ENCODE results near the gene HHATL.
A peak's percentile ranks its signal among the peaks of the same experiment; 100 is the strongest.

The HHATL gene

DNA sequence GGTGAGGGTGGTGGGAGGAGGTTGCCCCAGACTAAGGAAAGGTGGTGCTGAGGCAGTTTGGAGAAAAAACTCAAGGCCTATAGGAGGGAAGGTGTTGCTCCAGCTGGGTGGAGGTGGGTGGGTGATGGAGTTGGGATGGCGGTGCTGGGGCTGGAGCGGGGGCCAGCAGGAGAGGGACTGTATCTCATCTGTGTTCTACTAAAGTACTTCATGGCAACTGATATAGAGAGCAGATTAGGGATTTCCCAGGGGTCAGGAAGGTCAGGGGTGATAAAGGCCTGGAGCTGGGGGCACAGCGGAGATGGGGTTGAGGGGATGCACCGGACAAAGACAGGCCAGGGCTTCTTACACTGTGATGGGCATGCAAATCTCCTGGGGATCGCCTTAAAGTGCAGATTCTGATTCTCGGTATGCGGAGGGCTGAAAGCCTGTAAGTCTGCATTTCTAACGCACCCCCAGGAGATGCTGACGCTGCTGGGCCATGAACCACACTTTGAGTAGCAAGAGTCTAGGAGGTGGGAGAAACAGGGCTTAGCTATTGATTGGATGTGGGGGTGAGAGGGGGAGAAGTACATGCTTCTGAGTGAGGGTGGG, 13.1 kb downstream of the HHATL start:
- H3K36me3 Mint-ChIP-seq = no peaks in the 10 kb centered on the region
- H3K27ac Mint-ChIP-seq = no peak overlapping the region
- peaks cover 4% of the 10 kb centered on the region for H3K27me3 Mint-ChIP-seq
- no peak overlapping the region for H3K4me3 Mint-ChIP-seq
- no peaks in the 10 kb centered on the region for H3K9me3 Mint-ChIP-seq (ENCODE audit: low read depth)
- H3K4me1 Mint-ChIP-seq (ENCODE audit: low read depth) = peaks cover 2% of the 10 kb centered on the region

- Mint-ChIP-seq H3K4me1 (ENCODE audit: low read depth) (peaks cover 2% of the 10 kb centered on the region), H3K9me3 (ENCODE audit: low read depth) (no peaks in the 10 kb centered on the region), H3K27ac (no peak overlapping the region), H3K4me3 (no peak overlapping the region), H3K27me3 (peaks cover 4% of the 10 kb centered on the region), H3K36me3 (no peaks in the 10 kb centered on the region)
Observed at GRCh38 chr3:42688487-42689420, 13.8 kb downstream of the HHATL start.

DNA sequence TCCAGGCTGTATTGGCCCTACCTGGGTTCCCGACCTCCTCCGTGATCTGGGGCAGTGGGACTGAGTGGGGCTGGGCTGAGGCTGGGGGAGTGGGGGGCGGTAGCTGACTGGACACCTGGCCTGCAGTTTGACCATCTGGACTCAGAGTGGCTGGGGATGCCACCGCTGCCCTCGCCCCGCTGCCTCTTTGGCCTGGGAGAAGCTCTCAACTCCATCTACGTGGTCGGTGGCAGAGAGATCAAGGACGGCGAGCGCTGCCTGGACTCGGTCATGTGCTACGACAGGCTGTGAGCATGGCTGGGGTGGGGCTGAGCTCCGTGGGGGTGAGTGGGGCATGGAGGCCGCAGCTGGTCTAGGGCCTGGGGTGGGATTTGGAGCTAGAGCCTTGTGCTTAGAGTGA, 14.6 kb downstream of the HHATL start:
- no peaks in the 10 kb centered on the region for H3K9me3 Mint-ChIP-seq (ENCODE audit: low read depth)
- H3K4me3 Mint-ChIP-seq = no peak overlapping the region
- no peaks in the 10 kb centered on the region for H3K36me3 Mint-ChIP-seq
- peaks cover 2% of the 10 kb centered on the region for H3K4me1 Mint-ChIP-seq (ENCODE audit: low read depth)
- no peak overlapping the region for H3K27ac Mint-ChIP-seq
- peaks cover 5% of the 10 kb centered on the region for H3K27me3 Mint-ChIP-seq

GRCh38 chr3:42686832-42687650, 15.6 kb downstream of the HHATL start:
- H3K4me1 Mint-ChIP-seq (ENCODE audit: low read depth) = peaks cover 2% of the 10 kb centered on the region
- no peak overlapping the region for H3K4me3 Mint-ChIP-seq
- no peaks in the 10 kb centered on the region for H3K9me3 Mint-ChIP-seq (ENCODE audit: low read depth)
- H3K27ac Mint-ChIP-seq = no peak overlapping the region
- H3K36me3 Mint-ChIP-seq = no peaks in the 10 kb centered on the region
- H3K27me3 Mint-ChIP-seq = peaks cover 9% of the 10 kb centered on the region

GRCh38 chr3:42685891-42686820, 16.4 kb downstream of the HHATL start:
- Mint-ChIP-seq H3K27ac (no peak overlapping the region), H3K36me3 (no peaks in the 10 kb centered on the region), H3K9me3 (ENCODE audit: low read depth) (no peaks in the 10 kb centered on the region), H3K4me3 (peak overlapping the region; percentile 56), H3K4me1 (ENCODE audit: low read depth) (peaks cover 2% of the 10 kb centered on the region), H3K27me3 (peaks cover 9% of the 10 kb centered on the region)

DNA sequence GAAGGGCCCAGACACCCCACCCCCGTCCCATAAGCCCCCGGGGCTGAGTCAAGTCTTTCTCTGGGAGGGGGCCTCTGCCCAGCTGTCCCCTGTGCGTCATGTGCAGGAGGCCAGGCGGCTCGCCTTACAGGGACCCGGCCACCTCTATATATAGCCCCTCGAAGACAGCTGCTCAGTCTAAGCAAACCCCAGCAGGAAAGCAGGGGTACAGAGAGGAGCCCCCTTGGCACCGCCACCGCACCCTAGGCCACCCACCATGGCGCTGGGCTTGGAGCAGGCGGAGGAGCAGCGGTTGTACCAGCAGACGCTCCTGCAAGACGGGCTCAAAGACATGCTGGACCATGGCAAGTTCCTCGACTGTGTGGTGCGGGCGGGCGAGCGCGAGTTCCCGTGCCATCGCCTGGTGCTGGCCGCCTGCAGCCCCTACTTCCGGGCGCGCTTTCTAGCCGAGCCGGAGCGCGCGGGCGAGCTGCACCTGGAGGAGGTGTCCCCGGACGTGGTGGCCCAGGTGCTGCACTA, 17.2 kb downstream of the HHATL start, which contains the start of gene KLHL40:
KLHL40 (plus strand) TSS at position 175 of the 519 bp plus-strand sequence; CDS start at position 257, 82 bp downstream.
- Mint-ChIP-seq H3K27ac (no peak within 1 kb of the TSS), H3K9me3 (ENCODE audit: low read depth) (no peaks in the 10 kb centered on the region), H3K36me3 (no peaks in the 10 kb centered on the region), H3K27me3 (peaks cover 9% of the 10 kb centered on the region), H3K4me1 (ENCODE audit: low read depth) (peaks cover 2% of the 10 kb centered on the region), H3K4me3 (peak within 1 kb of the TSS; percentile 56)

- Mint-ChIP-seq H3K4me3 (no peak overlapping the region), H3K27ac (no peak overlapping the region), H3K36me3 (no peaks in the 10 kb centered on the region), H3K4me1 (ENCODE audit: low read depth) (peaks cover 2% of the 10 kb centered on the region), H3K9me3 (ENCODE audit: low read depth) (no peaks in the 10 kb centered on the region), H3K27me3 (peaks cover 7% of the 10 kb centered on the region)
Observed at GRCh38 chr3:42684632-42685362, 17.8 kb downstream of the HHATL start.

DNA sequence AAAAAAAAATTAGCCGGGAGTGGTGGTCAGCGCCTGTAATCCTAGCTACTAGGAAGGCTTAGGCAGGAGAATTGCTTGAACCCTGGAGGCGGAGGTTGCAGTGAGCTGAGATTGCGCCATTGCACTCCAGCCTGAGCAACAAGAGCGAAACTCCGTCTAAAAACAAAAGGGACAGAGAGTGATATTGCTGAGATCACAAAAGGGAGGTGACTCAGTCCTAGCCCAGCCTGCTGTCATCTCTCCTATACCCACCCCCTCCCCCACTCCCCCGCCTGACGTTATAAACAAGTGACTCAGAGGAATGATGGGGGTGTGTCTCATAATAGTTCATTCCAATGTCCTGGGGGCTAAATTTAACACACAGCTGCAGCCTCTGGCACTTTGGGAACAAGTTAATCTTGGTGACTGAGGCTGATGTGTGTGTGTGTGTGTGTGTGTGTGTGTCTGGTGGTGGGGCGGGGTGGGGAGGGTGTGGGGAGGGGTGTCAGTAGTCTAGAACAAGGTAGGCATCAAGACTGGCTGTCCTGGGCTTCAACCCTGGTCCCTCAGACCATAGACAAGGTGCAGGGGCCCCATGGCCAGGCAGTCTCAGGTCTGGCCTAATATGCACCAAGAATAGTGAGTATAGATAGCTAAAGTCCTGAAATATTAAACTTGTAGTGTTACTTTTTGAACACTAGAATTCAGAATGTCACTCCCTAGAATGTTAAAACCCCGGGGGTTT, 18.6 kb downstream of the HHATL start:
- Mint-ChIP-seq H3K4me1 (ENCODE audit: low read depth) (peaks cover 2% of the 10 kb centered on the region), H3K27me3 (peaks cover 7% of the 10 kb centered on the region), H3K36me3 (no peaks in the 10 kb centered on the region), H3K9me3 (ENCODE audit: low read depth) (peaks cover 1% of the 10 kb centered on the region), H3K4me3 (no peak overlapping the region), H3K27ac (no peak overlapping the region)

DNA sequence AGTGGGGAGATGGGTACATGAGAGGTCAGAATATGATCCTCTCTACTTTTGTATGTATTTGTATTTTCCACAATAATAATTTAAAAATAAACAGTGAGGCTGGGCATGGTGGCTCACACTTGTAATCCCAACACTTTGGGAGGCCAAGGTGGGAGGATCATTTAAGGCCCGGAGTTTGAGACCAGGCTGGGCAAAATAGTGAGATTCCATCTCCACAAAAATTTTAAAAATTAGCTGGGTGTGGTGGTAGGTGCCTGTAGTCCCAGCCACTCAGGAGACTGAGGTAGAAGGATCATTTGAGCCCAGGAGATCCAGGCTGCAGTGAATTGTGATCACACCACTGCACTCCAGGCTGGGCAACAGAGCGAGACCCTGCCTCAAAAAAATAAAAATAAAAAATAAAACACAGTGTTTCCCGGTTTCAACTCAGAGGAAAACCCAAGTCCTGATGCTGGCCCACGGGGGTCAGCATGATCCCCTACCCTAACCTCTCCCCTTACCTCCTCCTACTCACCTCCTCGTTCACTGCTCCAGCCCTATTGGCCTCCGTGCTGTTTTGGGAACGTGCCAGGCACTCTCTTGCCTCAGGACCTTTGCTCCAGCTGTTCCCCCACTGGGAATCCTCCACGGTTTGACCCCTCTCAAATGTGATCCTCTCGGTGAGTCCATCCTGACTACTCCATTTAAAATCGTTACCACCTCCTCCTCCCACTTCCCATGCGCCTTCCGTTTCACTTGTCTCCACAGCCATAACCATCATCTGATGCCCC, 20.1 kb downstream of the HHATL start:
- Mint-ChIP-seq H3K4me3 (no peak overlapping the region), H3K27ac (no peak overlapping the region), H3K4me1 (ENCODE audit: low read depth) (peaks cover 2% of the 10 kb centered on the region), H3K27me3 (peaks cover 10% of the 10 kb centered on the region), H3K9me3 (ENCODE audit: low read depth) (peaks cover 12% of the 10 kb centered on the region), H3K36me3 (peaks cover 7% of the 10 kb centered on the region)

DNA sequence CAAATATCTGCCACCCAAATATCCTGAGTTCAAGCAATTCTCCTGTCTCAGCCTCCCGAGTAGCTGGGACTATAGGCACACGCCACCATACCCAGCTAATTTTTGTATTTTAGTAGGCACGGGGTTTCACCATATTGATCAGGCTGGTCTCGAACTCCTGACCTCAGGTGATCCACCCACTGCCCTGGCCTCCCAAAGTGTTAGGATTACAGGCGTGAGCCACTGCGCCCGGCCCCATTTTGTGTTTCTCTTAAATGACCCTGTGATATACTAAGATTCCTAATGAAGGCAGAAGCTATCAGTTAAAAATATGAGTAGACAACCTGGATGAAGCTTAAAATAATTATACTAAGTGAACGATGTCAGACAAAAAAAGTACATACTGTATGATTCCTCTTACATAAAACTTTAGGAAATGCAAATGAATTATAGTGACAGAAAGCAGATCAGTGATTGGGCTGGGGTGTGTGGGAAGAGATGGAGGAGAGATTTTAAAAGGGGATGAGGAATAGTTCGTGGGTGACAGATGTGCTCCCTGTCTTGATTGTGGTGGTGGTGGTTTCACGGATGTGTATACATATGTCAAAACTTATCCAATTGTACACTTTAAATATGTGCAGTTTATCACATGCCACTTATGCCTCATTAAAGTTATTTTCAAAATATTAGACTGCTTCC, 21.1 kb downstream of the HHATL start:
- H3K4me1 Mint-ChIP-seq (ENCODE audit: low read depth) = peaks cover 2% of the 10 kb centered on the region
- H3K27ac Mint-ChIP-seq = no peak overlapping the region
- peaks cover 11% of the 10 kb centered on the region for H3K27me3 Mint-ChIP-seq
- peaks cover 12% of the 10 kb centered on the region for H3K9me3 Mint-ChIP-seq (ENCODE audit: low read depth)
- no peak overlapping the region for H3K4me3 Mint-ChIP-seq
- H3K36me3 Mint-ChIP-seq = peaks cover 8% of the 10 kb centered on the region

GRCh38 chr3:42680806-42681205, 21.8 kb downstream of the HHATL start:
- Mint-ChIP-seq H3K27me3 (peaks cover 12% of the 10 kb centered on the region), H3K27ac (no peak overlapping the region), H3K9me3 (ENCODE audit: low read depth) (peaks cover 12% of the 10 kb centered on the region)

GRCh38 chr3:42680271-42680670, 22.3 kb downstream of the HHATL start:
- H3K4me1 Mint-ChIP-seq (ENCODE audit: low read depth) = no peaks in the 10 kb centered on the region
- peaks cover 12% of the 10 kb centered on the region for H3K27me3 Mint-ChIP-seq
- peaks cover 12% of the 10 kb centered on the region for H3K9me3 Mint-ChIP-seq (ENCODE audit: low read depth)
- no peak overlapping the region for H3K4me3 Mint-ChIP-seq
- H3K27ac Mint-ChIP-seq = no peak overlapping the region
- peaks cover 11% of the 10 kb centered on the region for H3K36me3 Mint-ChIP-seq

More at GRCh38 chr3:42680806-42681205, 21.8 kb downstream of the HHATL start:
- Mint-ChIP-seq H3K4me3 (no peak overlapping the region), H3K4me1 (ENCODE audit: low read depth) (peaks cover under 1% of the 10 kb centered on the region), H3K36me3 (peaks cover 11% of the 10 kb centered on the region)
